Hepatocyte (in vitro differentiated cells): ENCODE measurements around the gene TAGLN3. TPM values are rescaled to one million over a fixed set of nuclear protein-coding genes. Genes with fewer than 3 reads are reported as not detected.
"Not testable (repeated sequence)": the region's sequence is repeated elsewhere in the genome, so short reads cannot be mapped to it uniquely, and the experiment has no call there.

ENCODE experiments used
- DNase-seq: peaks from one replicate; pipeline ENCODE4 v3.0.0-alpha.2; 2016; ENCODE audit warnings: low spot score
- H2AFZ ChIP-seq: fragments of 200-600 bp; sonication (generic); 2 replicates; pipeline ENCODE4 v1.6.0; 2016; ENCODE audit warnings: antibody characterized with exemption, mild to moderate bottlenecking
- H3K27ac ChIP-seq: fragments of 200-600 bp; sonication (generic); 2 replicates; pipeline ENCODE4 v1.5.1; 2016; ENCODE audit warnings: mild to moderate bottlenecking
- H3K27me3 ChIP-seq: fragments of 200-600 bp; sonication (generic); 2 replicates; pipeline ENCODE4 v1.6.1; 2016
- H3K36me3 ChIP-seq: fragments of 200-600 bp; sonication (generic); replicated peaks from 2 replicates; pipeline ENCODE4 v1.5.1; 2016; ENCODE audit warnings: low read depth; ENCODE audit not compliant: insufficient read depth
- H3K4me1 ChIP-seq: fragments of 200-600 bp; sonication (generic); 2 replicates; pipeline ENCODE4 v1.5.1; 2016; ENCODE audit warnings: mild to moderate bottlenecking, moderate library complexity; ENCODE audit not compliant: insufficient read depth
- H3K4me2 ChIP-seq: fragments of 200-600 bp; sonication (generic); 2 replicates; pipeline ENCODE4 v1.6.0; 2016
- H3K4me3 ChIP-seq: fragments of 200-600 bp; sonication (generic); 2 replicates; pipeline ENCODE4 v1.5.1; 2016; ENCODE audit warnings: mild to moderate bottlenecking
- H3K79me2 ChIP-seq: fragments of 200-600 bp; sonication (generic); 2 replicates; pipeline ENCODE4 v1.6.0; 2017; ENCODE audit warnings: mild to moderate bottlenecking
- H3K9me2 ChIP-seq: fragments of 200-600 bp; sonication (generic); replicated peaks from 2 replicates; pipeline ENCODE4 v1.6.0; 2017; ENCODE audit warnings: mild to moderate bottlenecking; ENCODE audit not compliant: insufficient read depth
- H3K9me3 ChIP-seq: fragments of 200-600 bp; sonication (generic); 2 replicates; pipeline ENCODE4 v1.5.1; 2016; ENCODE audit warnings: low read depth, mild to moderate bottlenecking
- H4K20me1 ChIP-seq: fragments of 200-600 bp; sonication (generic); 2 replicates; pipeline ENCODE4 v1.6.0; 2016; ENCODE audit warnings: mild to moderate bottlenecking; ENCODE audit not compliant: insufficient read depth, poor library complexity, severe bottlenecking
- EZH2 ChIP-seq: fragments of 200-600 bp; sonication (generic); IDR thresholded peaks from 2 replicates; pipeline ENCODE4 v1.6.1; 2016; ENCODE audit warnings: antibody characterized with exemption, mild to moderate bottlenecking, borderline replicate concordance
- EZH2phosphoT487 ChIP-seq: fragments of 200-600 bp; sonication (generic); IDR thresholded peaks from one replicate; pipeline ENCODE4 v1.6.1; 2018; ENCODE audit warnings: antibody characterized with exemption, mild to moderate bottlenecking, low read depth, moderate library complexity; ENCODE audit not compliant: unreplicated experiment, severe bottlenecking
- WGBS: methylation state at CpG from one replicate; pipeline ENCODE4 v1.1.6; 2016; ENCODE audit warnings: low lambda C conversion rate; ENCODE audit errors: missing lambda C conversion rate; 5-methylcytosine and 5-hydroxymethylcytosine counted together
- polyA plus RNA-seq: library from polyadenylated mRNA; unstranded; fragments of >200 nt; fragmentation: Nextera tagmentation; extraction: Ambion mirVana; gene quantifications from 2 replicates; pipeline ENCODE4 v1.2.1, GENCODE V29; 2016
- total RNA-seq: library from RNA; depleted of rRNA; stranded (reverse); fragments of >200 nt; gene quantifications from 2 replicates; pipeline ENCODE4 v1.2.3, GENCODE V29; 2014
- TF ChIP-seq, protein P1 (sequence below): fragments of 200-600 bp; sonication (generic); IDR thresholded peaks from 2 replicates; pipeline ENCODE4 v1.5.1; 2016; ENCODE audit warnings: antibody characterized with exemption, mild to moderate bottlenecking; ENCODE audit not compliant: poor library complexity

Gene TAGLN3
- total and polyA plus RNA-seq, 2 experiments from 2014 or later = 0.51 to 2.1 TPM

DNA sequence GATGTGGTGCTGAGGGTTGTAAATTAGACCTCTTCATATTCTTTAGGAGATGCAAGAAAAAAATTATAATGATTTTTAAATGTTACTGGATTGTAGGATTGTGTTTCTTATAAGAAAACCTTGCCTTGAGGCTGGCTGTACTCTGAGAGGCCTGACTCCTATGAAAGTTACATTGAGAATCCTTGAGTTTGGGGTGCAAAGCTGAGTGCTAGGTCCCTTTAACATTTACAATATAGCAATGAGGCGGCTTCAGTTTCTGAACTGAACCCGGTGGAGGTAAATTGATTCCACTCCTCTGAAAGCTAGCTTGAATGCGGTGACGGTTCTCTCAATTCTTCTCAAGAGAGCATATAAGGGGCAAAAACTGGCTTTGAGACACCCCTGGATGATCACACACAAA is 35.7 kb downstream of the TAGLN3 start, which contains the start of gene TMPRSS7:
Gene TMPRSS7 (plus strand): TSS at position 301 of the 400 bp plus-strand sequence. CDS start 110 bp downstream, outside the sequence.
- 93% methylated on average over 4 of the region's 4 CpGs for WGBS
- Histone ChIP-seq H3K4me2 (no peak within 1 kb of the TSS), H3K9me2 (no peaks in the 10 kb centered on the region), H3K79me2 (no peaks in the 10 kb centered on the region), H3K27me3 (no peaks in the 10 kb centered on the region), H3K9me3 (no peaks in the 10 kb centered on the region), H3K4me1 (no peaks in the 10 kb centered on the region), H4K20me1 (no peaks in the 10 kb centered on the region), H3K4me3 (no peak within 1 kb of the TSS), H2AFZ (no peak within 1 kb of the TSS), H3K36me3 (no peaks in the 10 kb centered on the region), H3K27ac (no peak within 1 kb of the TSS)
- TF ChIP-seq EZH2phosphoT487 = no peak
- TF ChIP-seq EZH2 = no peak
- TF ChIP-seq, protein P1, sequence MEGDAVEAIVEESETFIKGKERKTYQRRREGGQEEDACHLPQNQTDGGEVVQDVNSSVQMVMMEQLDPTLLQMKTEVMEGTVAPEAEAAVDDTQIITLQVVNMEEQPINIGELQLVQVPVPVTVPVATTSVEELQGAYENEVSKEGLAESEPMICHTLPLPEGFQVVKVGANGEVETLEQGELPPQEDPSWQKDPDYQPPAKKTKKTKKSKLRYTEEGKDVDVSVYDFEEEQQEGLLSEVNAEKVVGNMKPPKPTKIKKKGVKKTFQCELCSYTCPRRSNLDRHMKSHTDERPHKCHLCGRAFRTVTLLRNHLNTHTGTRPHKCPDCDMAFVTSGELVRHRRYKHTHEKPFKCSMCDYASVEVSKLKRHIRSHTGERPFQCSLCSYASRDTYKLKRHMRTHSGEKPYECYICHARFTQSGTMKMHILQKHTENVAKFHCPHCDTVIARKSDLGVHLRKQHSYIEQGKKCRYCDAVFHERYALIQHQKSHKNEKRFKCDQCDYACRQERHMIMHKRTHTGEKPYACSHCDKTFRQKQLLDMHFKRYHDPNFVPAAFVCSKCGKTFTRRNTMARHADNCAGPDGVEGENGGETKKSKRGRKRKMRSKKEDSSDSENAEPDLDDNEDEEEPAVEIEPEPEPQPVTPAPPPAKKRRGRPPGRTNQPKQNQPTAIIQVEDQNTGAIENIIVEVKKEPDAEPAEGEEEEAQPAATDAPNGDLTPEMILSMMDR = no peak
- no peak for DNase-seq

DNA sequence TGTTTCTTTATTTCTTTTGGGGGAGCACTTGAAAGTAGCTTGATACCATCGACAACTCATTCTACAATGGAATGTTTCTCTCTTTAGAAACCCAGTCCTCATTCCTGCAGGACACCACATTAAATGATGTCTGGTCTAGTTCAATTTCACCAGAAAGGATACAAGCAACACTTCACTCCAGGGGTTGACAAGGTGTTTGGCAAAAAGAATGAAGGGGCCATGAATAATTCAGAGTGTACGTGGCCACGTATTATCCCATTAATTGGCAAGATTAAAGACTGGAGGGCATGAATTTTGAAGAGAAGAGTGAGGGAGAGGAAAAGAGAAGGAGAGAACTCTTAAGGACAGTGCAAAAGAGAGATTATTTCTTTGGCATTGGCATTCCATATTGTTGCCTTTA is 36.5 kb downstream of the TAGLN3 start:
- Histone ChIP-seq H3K4me2 (no peak overlapping the region), H3K4me3 (no peak overlapping the region), H3K4me1 (no peaks in the 10 kb centered on the region), H3K27me3 (no peaks in the 10 kb centered on the region), H3K36me3 (no peaks in the 10 kb centered on the region), H2AFZ (no peak overlapping the region), H3K9me2 (no peaks in the 10 kb centered on the region), H3K9me3 (no peaks in the 10 kb centered on the region), H4K20me1 (no peaks in the 10 kb centered on the region), H3K79me2 (no peaks in the 10 kb centered on the region), H3K27ac (no peak overlapping the region)
- WGBS = 58% methylated on average over 3 of the region's 3 CpGs
- TF ChIP-seq EZH2phosphoT487 (no peak), EZH2 (no peak)
- TF ChIP-seq, protein P1 = no peak
- no peak for DNase-seq

DNA sequence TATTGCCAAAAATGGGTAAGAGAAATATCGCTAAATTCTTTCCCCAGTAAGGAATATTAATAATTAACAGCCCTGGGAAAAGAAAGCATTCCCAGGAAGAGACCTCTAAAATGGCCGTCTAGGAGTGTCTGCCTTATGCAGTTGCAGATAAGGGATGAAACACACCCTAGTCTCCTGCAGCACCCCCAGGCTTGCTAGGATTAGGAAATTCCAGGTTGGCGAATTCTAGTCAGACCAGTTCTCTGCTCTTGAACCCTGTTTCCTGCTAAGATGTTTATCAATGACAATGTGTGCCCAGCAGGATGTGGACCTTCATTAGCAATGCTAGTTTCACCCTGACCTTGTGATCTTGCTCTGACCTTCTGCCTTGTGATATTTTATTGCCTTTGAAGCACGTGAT is 38.5 kb downstream of the TAGLN3 start:
- not testable (repeated sequence) for H3K27me3 ChIP-seq, H3K79me2 ChIP-seq, H4K20me1 ChIP-seq, H3K27ac ChIP-seq, H3K36me3 ChIP-seq, H3K9me2 ChIP-seq, DNase-seq, H3K9me3 ChIP-seq, H3K4me2 ChIP-seq, H3K4me3 ChIP-seq, H3K4me1 ChIP-seq, H2AFZ ChIP-seq
- WGBS = 63% methylated on average over 4 of the region's 4 CpGs

DNA sequence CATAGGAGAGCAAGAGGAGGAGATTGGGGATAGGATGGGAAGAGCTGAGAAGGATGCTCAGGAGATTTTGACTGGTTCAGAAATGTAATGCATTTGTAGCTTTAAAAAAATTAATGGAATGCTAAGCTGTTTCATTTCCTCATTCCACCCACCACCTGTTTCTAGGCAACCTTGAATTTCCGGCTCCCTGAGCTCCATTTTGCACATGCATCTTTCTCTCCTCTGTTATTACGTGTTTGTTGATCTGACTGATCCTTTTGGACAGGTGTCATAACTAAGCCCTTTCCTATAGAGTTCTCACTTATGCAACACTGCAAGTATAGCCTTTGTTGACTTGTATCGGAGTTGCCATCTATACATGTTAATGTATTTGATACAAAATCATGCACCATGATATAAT is 40.1 kb downstream of the TAGLN3 start:
- WGBS = 72% methylated on average over 3 of the region's 3 CpGs
- Histone ChIP-seq H4K20me1 (no peaks in the 10 kb centered on the region), H3K36me3 (no peaks in the 10 kb centered on the region), H3K4me1 (no peaks in the 10 kb centered on the region), H2AFZ (no peak overlapping the region), H3K4me2 (no peak overlapping the region), H3K27ac (no peak overlapping the region), H3K27me3 (no peaks in the 10 kb centered on the region), H3K79me2 (no peaks in the 10 kb centered on the region), H3K9me2 (no peaks in the 10 kb centered on the region), H3K4me3 (no peak overlapping the region), H3K9me3 (no peaks in the 10 kb centered on the region)
- DNase-seq = no peak
- TF ChIP-seq, protein P1 = no peak
- TF ChIP-seq EZH2phosphoT487 = no peak
- TF ChIP-seq EZH2 = no peak
